DND-41 (cell line): ENCODE measurements around the gene RASGRF1.

Experiments used
- ATAC-seq: fragments of 200-7000 bp; cut with Tn5 transposase; 3 replicates; pipeline ENCODE4 v1.9.1; 2021; ENCODE audit warnings: low read depth; ENCODE audit not compliant: insufficient read depth
- DNase-seq: peaks from one replicate; pipeline ENCODE4 v3.0.0-alpha.2; 2020
- H2AFZ ChIP-seq: 2 replicates; pipeline ENCODE4 v1.6.0; 2012; ENCODE audit warnings: low read depth, low read length
- H3K27ac ChIP-seq: 2 replicates; pipeline ENCODE4 v1.5.1; 2012; ENCODE audit warnings: low read length, inconsistent platforms
- H3K27me3 ChIP-seq: fragments of 200-600 bp; sonication (generic); 2 replicates; pipeline ENCODE4 v1.6.0; 2012; ENCODE audit warnings: low read length, mild to moderate bottlenecking, inconsistent platforms; ENCODE audit not compliant: insufficient read depth, poor library complexity
- H3K36me3 ChIP-seq: 2 replicates; pipeline ENCODE4 v1.5.1; 2012; ENCODE audit warnings: low read length, inconsistent platforms; ENCODE audit not compliant: insufficient read depth
- H3K4me1 ChIP-seq: 2 replicates; pipeline ENCODE4 v1.5.1; 2012; ENCODE audit warnings: mild to moderate bottlenecking, low read length; ENCODE audit not compliant: insufficient read depth
- H3K4me2 ChIP-seq: 2 replicates; pipeline ENCODE4 v1.6.0; 2012; ENCODE audit warnings: mild to moderate bottlenecking, moderate library complexity, low read length, inconsistent platforms; ENCODE audit not compliant: insufficient read depth
- H3K4me3 ChIP-seq, 2 experiments: fragments of 200-600 bp in 1 of 2; shearing (Covaris generic) in 1 of 2; 2 replicates each; pipeline ENCODE4 v1.5.1; 2012 to 2016; ENCODE audit warnings: inconsistent platforms in 2 of 2, low read length in 2 of 2, mild to moderate bottlenecking in 2 of 2, low read depth in 1 of 2, moderate library complexity in 1 of 2
- H3K79me2 ChIP-seq: 2 replicates; pipeline ENCODE4 v1.6.0; 2012; ENCODE audit warnings: low read length, inconsistent platforms; ENCODE audit not compliant: insufficient read depth
- H3K9ac ChIP-seq: 2 replicates; pipeline ENCODE4 v1.6.0; 2012; ENCODE audit warnings: low read depth, mild to moderate bottlenecking, inconsistent platforms, low read length, moderate library complexity
- H3K9me3 ChIP-seq: 2 replicates; pipeline ENCODE4 v1.5.1; 2012; ENCODE audit warnings: low read length, moderate library complexity, mild to moderate bottlenecking, inconsistent platforms; ENCODE audit not compliant: insufficient read depth, severe bottlenecking
- H4K20me1 ChIP-seq: 2 replicates; pipeline ENCODE4 v1.6.0; 2012; ENCODE audit warnings: low read length; ENCODE audit not compliant: insufficient read depth
- CTCF ChIP-seq: IDR thresholded peaks from 2 replicates; pipeline ENCODE4 v1.5.1; 2012; ENCODE audit warnings: borderline replicate concordance, low read length, moderate library complexity, mild to moderate bottlenecking; ENCODE audit not compliant: poor library complexity, severe bottlenecking; ENCODE audit errors: extremely low read depth
- EZH2 ChIP-seq: IDR thresholded peaks from 3 replicates; pipeline ENCODE4 v1.6.1; 2012; ENCODE audit warnings: borderline replicate concordance, low read depth, mild to moderate bottlenecking, moderate library complexity, low read length, inconsistent platforms; ENCODE audit not compliant: severe bottlenecking

RASGRF1 gene

GRCh38 chr15:78993257-78993930 is 97.2 kb downstream of the RASGRF1 start:
- DNase-seq (no peak), ATAC-seq (no peak; the same call in 2 of the 3 replicates)
- no peaks in the 10 kb centered on the region for H4K20me1 ChIP-seq
- TF ChIP-seq CTCF (no peak), EZH2 (no peak)
- H3K36me3 ChIP-seq = no peaks in the 10 kb centered on the region
- no peaks in the 10 kb centered on the region for H3K9me3 ChIP-seq
- H3K27ac ChIP-seq = no peak overlapping the region
- no peaks in the 10 kb centered on the region for H3K79me2 ChIP-seq
- no peak overlapping the region for H3K4me2 ChIP-seq
- H3K4me1 ChIP-seq = no peaks in the 10 kb centered on the region
- no peak overlapping the region for H2AFZ ChIP-seq
- H3K4me3 ChIP-seq = no peak overlapping the region
- no peaks in the 10 kb centered on the region for H3K27me3 ChIP-seq
- no peak overlapping the region for H3K9ac ChIP-seq

GRCh38 chr15:78992416-78993256 is 97.9 kb downstream of the RASGRF1 start:
- Histone ChIP-seq H3K27ac (no peak overlapping the region), H3K4me1 (no peaks in the 10 kb centered on the region), H3K9me3 (no peaks in the 10 kb centered on the region), H3K27me3 (no peaks in the 10 kb centered on the region), H3K36me3 (no peaks in the 10 kb centered on the region), H3K4me3 (no peak overlapping the region), H3K79me2 (no peaks in the 10 kb centered on the region), H4K20me1 (no peaks in the 10 kb centered on the region), H3K9ac (no peak overlapping the region), H3K4me2 (no peak overlapping the region), H2AFZ (no peak overlapping the region)
- TF ChIP-seq CTCF = no peak
- no peak for TF ChIP-seq EZH2
- ATAC-seq (no peak), DNase-seq (no peak)

DNA sequence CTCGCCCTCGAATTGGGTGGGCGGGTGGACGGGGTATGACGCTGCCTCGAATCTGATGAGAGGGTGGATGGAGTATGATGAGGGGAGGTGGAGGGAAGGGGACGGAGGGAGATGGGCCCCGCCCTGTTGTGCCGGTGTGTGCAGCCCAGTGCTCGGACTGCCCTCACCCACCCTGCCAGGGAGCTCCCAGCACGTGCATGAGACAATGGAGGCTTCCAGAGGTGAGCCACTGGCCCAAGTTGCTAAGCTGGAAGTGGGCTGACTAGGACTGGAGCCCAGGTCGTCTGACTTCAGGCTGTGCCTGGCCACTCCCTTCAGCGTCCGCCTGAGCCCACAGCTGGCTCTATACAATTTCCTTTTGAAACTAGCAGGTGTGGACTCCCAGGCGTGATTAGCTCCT is 98.7 kb downstream of the RASGRF1 start:
- ATAC-seq (no peak), DNase-seq (no peak)
- no peaks in the 10 kb centered on the region for H3K27me3 ChIP-seq
- H4K20me1 ChIP-seq = no peaks in the 10 kb centered on the region
- H3K4me3 ChIP-seq = no peak overlapping the region
- H2AFZ ChIP-seq = no peak overlapping the region
- H3K4me1 ChIP-seq = no peaks in the 10 kb centered on the region
- no peaks in the 10 kb centered on the region for H3K9me3 ChIP-seq
- H3K4me2 ChIP-seq = no peak overlapping the region
- H3K27ac ChIP-seq = no peak overlapping the region
- H3K36me3 ChIP-seq = no peaks in the 10 kb centered on the region
- TF ChIP-seq EZH2 (no peak), CTCF (no peak)
- H3K9ac ChIP-seq = no peak overlapping the region
- H3K79me2 ChIP-seq = no peaks in the 10 kb centered on the region
